IPS-18a (cell line): ENCODE measurements around the gene NHSL1.

Source experiments
- H3K27ac ChIP-seq: one replicate; pipeline ENCODE4 v1.5.1; 2013; ENCODE audit warnings: low read length
- H3K27me3 ChIP-seq: one replicate; pipeline ENCODE4 v1.6.1; 2013; ENCODE audit warnings: mild to moderate bottlenecking, low read length; ENCODE audit not compliant: control insufficient read depth, insufficient read depth
- H3K36me3 ChIP-seq: one replicate; pipeline ENCODE4 v1.6.1; 2013; ENCODE audit warnings: low read depth, low read length; ENCODE audit not compliant: control insufficient read depth
- H3K4me1 ChIP-seq: one replicate; pipeline ENCODE4 v1.6.1; 2013; ENCODE audit warnings: low read depth, low read length; ENCODE audit not compliant: control insufficient read depth
- H3K4me3 ChIP-seq: one replicate; pipeline ENCODE4 v1.5.1; 2013; ENCODE audit warnings: low read length
- H3K9ac ChIP-seq: one replicate; pipeline ENCODE4 v1.6.1; 2013; ENCODE audit warnings: mild to moderate bottlenecking, low read length, moderate library complexity
- H3K9me3 ChIP-seq: one replicate; pipeline ENCODE4 v1.6.1; 2013; ENCODE audit warnings: low read depth, low read length; ENCODE audit not compliant: control insufficient read depth

The NHSL1 gene

DNA sequence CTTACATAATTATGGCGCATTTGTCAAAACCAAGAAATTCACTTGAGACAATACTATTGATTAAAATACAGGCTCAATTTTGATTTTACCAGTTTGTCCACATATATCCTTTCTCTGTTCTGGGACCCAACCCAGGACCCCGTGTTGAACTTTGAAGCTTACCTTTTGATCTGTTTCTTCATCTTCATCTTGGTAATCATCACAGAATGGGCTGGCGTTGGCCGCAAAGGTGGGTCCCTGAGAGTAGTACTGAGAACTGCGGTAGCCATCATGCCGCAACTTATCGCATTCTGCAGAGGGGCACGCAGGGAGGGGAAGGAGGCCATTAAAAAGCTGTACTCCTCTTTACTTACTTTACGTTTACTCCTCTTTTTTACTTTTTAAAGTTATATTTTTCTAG is 26.1 kb downstream of the NHSL1 start:
- Histone ChIP-seq H3K27me3 (no peaks in the 10 kb centered on the region), H3K4me1 (peaks cover 10% of the 10 kb centered on the region), H3K4me3 (no peak overlapping the region)

DNA sequence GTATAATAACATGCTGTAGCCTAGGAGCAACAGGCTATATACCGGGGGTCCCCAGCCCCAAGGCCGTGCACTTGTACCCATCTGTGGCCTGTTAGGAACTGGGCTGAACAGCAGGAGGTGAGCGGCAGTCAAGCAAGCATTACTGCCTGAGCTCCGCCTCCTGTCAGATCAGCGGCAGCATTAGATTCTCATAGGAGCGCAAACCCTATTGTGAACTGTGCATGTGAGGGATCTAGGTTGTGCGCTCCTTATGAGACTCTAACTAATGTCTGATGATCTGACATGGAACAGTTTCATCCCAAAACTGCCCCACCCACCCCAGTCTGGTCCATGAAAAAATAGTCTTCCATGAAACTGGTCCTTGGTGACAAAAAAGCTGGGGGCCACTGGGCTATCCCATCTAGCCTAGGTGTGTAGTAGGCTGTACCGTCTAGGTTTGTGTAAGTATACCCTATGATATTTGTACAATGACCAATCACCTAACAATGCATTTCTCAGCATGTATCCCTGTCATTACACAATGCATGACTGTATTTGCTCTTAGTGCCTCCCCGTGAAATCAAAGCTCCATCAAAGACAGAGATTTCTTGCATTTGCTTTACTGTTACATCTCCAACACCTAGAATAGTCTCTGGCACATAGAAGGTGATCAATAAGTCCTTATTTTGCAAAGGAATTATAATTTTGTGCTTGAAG is 30.8 kb downstream of the NHSL1 start:
- Histone ChIP-seq H3K4me3 (no peak overlapping the region), H3K9ac (no peak overlapping the region), H3K27me3 (no peaks in the 10 kb centered on the region), H3K4me1 (no peaks in the 10 kb centered on the region), H3K27ac (no peak overlapping the region), H3K36me3 (peaks cover 7% of the 10 kb centered on the region), H3K9me3 (no peaks in the 10 kb centered on the region)

More for the DNA sequence above, 26.1 kb downstream of the NHSL1 start:
- Histone ChIP-seq H3K9ac (no peak overlapping the region), H3K36me3 (peaks cover 7% of the 10 kb centered on the region), H3K27ac (no peak overlapping the region), H3K9me3 (no peaks in the 10 kb centered on the region)

DNA sequence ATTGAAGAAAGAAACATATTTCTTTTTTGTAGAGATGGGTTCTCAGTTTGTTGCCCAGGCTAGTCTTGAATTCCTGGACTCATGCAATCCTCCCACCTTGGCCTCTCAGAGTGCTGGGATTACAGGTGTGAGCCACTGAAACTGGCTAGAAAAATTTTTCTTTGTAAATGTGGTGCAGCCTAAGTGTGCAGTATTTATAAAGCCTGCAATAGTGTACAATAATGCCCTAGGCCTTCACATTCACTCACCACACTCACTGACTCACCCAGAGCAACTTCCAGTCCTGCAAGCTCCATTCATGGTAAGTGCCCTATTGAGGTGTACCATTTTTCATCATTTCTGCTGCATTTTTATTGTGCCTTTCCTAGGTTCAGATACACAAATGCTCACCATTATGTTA is 31.4 kb downstream of the NHSL1 start:
- Histone ChIP-seq H3K9ac (no peak overlapping the region), H3K9me3 (no peaks in the 10 kb centered on the region), H3K27ac (no peak overlapping the region), H3K4me3 (no peak overlapping the region), H3K4me1 (no peaks in the 10 kb centered on the region), H3K27me3 (no peaks in the 10 kb centered on the region), H3K36me3 (peaks cover 7% of the 10 kb centered on the region)

DNA sequence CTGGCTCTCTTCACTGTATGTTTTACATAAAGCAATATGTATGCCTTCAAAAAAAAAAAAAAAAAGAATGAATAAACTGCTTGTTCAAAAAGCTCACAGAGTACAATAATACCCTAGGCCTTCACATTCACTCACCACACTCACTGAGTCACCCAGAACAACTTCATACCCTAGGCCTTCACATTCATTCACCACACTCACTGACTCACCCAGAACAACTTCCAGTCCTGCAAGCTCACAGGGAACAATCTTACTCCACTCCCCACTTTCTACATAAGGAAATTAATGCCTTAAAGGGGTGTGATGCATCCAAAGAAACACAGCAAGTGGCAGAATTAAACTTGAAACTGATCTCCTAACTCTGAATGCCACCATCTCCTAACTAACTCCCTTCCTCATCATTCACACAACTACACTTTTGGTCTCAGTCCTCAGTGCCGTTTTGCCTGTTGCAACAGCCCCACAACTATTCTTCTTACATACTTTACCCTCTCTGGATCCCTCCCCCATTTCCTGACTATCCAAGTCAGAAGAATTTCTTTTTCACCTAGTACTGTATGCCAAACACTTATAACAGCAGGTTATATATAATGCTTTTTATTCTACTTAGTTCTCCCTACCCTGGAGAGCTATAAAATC is 34.2 kb downstream of the NHSL1 start:
- Histone ChIP-seq H3K4me1 (no peaks in the 10 kb centered on the region), H3K9me3 (no peaks in the 10 kb centered on the region), H3K27ac (no peak overlapping the region), H3K36me3 (peaks cover 7% of the 10 kb centered on the region), H3K4me3 (no peak overlapping the region), H3K9ac (no peak overlapping the region), H3K27me3 (no peaks in the 10 kb centered on the region)

- Histone ChIP-seq H3K36me3 (peaks cover 3% of the 10 kb centered on the region), H3K9ac (no peak overlapping the region), H3K27ac (no peak overlapping the region), H3K9me3 (no peaks in the 10 kb centered on the region), H3K4me1 (no peaks in the 10 kb centered on the region), H3K4me3 (no peak overlapping the region), H3K27me3 (no peaks in the 10 kb centered on the region)
Observed at GRCh38 chr6:138464085-138464484, 35.2 kb downstream of the NHSL1 start.

DNA sequence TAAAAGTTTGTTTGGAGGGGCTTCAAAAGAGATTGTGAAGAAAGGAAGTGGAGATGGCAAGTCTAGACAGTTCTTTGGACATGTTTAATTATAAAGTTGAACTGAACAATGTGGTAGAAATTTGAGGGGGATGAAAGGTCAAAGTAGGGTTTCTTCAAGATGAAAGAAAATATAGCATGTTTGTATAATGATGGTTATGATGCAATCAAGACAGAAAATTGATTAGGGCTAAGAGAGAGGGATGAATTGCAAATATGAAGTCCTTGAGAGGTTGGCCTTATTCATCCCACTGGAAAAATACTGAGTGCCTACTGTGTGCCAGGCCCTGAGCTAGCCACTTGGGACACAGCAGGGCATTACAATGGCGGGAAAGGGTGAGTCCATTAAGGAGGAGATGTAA is 37.6 kb downstream of the NHSL1 start:
- Histone ChIP-seq H3K4me3 (no peak overlapping the region), H3K36me3 (no peaks in the 10 kb centered on the region), H3K4me1 (no peaks in the 10 kb centered on the region), H3K9me3 (no peaks in the 10 kb centered on the region), H3K27ac (no peak overlapping the region), H3K27me3 (no peaks in the 10 kb centered on the region), H3K9ac (no peak overlapping the region)

DNA sequence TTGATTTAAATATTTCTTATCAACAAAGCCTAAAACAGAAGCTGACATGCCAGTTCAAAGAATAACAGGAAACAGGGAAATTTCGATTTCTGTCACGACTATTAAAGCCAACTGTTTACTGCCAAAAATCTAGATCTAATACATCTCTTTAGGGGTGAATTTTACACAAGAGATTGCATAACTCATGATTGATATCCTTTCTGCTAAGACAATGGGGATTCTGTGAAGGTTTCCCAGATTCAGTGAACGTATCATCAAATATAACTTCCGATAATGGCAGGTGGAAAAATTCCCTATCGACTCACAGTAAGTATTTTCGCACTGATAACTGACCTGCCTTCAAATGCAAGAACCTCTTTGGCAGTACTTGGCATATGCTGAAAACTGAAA is 42.9 kb downstream of the NHSL1 start:
- Histone ChIP-seq H3K4me3 (no peak overlapping the region), H3K36me3 (no peaks in the 10 kb centered on the region), H3K4me1 (no peaks in the 10 kb centered on the region), H3K9me3 (no peaks in the 10 kb centered on the region), H3K27ac (no peak overlapping the region), H3K27me3 (no peaks in the 10 kb centered on the region), H3K9ac (no peak overlapping the region)

DNA sequence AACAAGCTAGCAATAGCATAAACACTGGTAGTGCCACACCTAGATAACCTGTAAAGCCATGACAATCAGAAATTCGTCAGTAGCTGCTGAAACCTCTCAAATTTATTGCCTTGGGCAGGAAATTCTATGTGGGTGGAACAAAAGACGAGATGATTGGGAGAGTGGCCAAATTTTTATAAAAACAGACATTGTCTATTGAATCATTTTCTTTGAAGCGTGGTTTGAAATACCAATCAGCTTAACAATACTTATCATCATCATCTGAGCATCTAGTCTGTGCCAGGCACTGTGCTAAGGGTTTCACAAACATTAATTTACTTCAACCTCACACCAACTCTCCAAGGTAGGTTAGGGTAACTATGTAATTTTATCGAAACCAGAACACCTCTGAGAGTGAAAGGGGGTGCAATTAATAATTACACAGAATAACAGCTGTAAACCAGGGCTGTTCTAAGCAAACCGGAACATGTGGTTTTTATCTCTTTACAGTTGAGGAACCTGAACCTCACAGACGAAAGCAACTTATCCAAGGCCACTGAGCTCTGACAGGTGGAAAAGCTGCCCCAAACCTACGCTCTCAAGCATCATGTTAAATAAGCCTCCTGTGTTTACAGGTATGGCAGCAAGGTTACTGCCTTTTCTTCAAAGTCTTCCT is 43.4 kb downstream of the NHSL1 start:
- H3K27me3 ChIP-seq: no peaks in the 10 kb centered on the region
- no peak overlapping the region for H3K27ac ChIP-seq
- no peaks in the 10 kb centered on the region for H3K4me1 ChIP-seq
- no peak overlapping the region for H3K4me3 ChIP-seq
- H3K36me3 ChIP-seq: no peaks in the 10 kb centered on the region
- no peak overlapping the region for H3K9ac ChIP-seq
- H3K9me3 ChIP-seq: no peaks in the 10 kb centered on the region

DNA sequence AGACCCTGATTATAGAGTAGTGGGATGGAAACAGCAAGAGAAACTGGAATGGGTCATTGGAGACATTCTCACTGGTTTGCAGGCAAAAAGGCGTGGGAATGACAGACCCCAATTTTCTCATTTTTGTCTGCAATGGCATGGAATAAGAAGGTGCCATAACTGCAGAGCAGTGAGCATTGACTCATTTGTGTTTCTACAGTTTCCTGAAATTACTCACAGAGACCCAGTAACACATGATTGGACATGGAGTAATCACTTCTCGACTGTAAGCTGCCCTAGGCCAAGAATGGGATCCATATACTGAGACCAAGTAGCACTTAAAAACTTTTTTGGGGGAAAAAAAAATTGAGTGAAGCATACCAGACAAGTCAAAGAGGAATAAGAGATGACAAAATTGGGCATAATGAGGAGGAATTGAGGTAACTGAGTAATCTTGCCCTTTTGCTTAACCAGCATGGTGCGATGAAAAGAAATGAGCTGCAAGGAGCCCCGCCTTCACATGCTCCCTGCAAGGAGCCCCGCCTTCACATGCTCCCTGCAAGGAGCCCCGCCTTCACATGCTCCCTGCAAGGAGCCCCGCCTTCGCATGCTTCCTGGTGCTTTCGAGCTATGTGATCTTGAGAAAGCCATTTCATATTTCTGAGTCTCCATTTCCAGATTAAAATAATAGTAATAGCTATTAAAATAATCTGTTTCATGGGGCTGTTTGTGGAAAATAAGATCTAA is 44.1 kb downstream of the NHSL1 start:
- Histone ChIP-seq H3K9me3 (no peaks in the 10 kb centered on the region), H3K36me3 (no peaks in the 10 kb centered on the region), H3K27ac (no peak overlapping the region), H3K9ac (no peak overlapping the region), H3K4me1 (no peaks in the 10 kb centered on the region), H3K4me3 (no peak overlapping the region), H3K27me3 (no peaks in the 10 kb centered on the region)

GRCh38 chr6:138451043-138451442 is 48.3 kb downstream of the NHSL1 start:
- no peaks in the 10 kb centered on the region for H3K4me1 ChIP-seq
- no peak overlapping the region for H3K4me3 ChIP-seq
- no peaks in the 10 kb centered on the region for H3K27me3 ChIP-seq
- peaks cover 3% of the 10 kb centered on the region for H3K36me3 ChIP-seq
- no peak overlapping the region for H3K9ac ChIP-seq
- no peaks in the 10 kb centered on the region for H3K9me3 ChIP-seq
- no peak overlapping the region for H3K27ac ChIP-seq

DNA sequence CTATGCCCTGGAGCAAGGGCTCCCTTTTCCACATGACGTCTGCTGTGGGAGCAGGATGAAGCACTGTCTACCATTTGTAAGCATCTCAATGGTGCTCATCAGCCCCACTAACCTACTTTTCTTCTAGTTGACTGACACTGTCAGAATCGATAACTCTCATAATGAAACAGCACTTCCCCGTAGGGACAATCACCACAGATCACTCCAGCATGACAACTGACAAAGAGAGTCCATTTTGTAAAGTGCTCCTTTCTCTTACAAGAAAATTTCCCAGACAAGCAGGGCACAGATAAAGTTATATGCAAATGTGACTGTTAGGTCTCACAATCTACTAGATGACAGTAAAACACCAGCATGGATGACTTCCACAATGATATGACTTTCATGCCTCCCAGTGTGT is 48.8 kb downstream of the NHSL1 start:
- no peak overlapping the region for H3K9ac ChIP-seq
- no peak overlapping the region for H3K27ac ChIP-seq
- no peak overlapping the region for H3K4me3 ChIP-seq
- no peaks in the 10 kb centered on the region for H3K9me3 ChIP-seq
- H3K4me1 ChIP-seq: no peaks in the 10 kb centered on the region
- no peaks in the 10 kb centered on the region for H3K27me3 ChIP-seq
- H3K36me3 ChIP-seq: peaks cover 3% of the 10 kb centered on the region
